ENCODE data around the gene TMEM244. TPM values are rescaled to one million over a fixed set of nuclear protein-coding genes. Genes with fewer than 3 reads are reported as not detected.
A peak's percentile ranks its signal among the peaks of the same experiment; 100 is the strongest.

TMEM244 gene
- total and polyA plus RNA-seq, 11 donors, result not detected

- Histone ChIP-seq H3K9me3 (no peaks in the 10 kb centered on the region), H3K4me1 (no peaks in the 10 kb centered on the region), H3K27ac (no peak overlapping the region), H3K36me3 (no peaks in the 10 kb centered on the region), H3K4me3 (no peak overlapping the region), H3K27me3 (peaks cover 0 to 8% (median 0%) of the 10 kb centered on the region in 9 donors)
- TF ChIP-seq CTCF (IDR thresholded peaks at IDR 0.05), result no peak
- no peak for TF ChIP-seq POLR2A (IDR thresholded peaks at IDR 0.05)
- intact Hi-C loops (cut with DNase I), result no loop called here
- DNase-seq (no peak), ATAC-seq (no peak)
- WGBS, 4 donors, result 65 to 70% (median 68%) methylated on average over 3 to 4 of the region's 4 CpGs
These were observed 59.2 kb downstream of the TMEM244 start for GRCh38 chr6:129801909-129802308.

GRCh38 chr6:129795261-129795660 is 65.9 kb downstream of the TMEM244 start:
- WGBS, 4 donors, result 31 to 56% (median 51%) methylated on average over 2 of the region's 2 CpGs

GRCh38 chr6:129793447-129793846 is 67.7 kb downstream of the TMEM244 start:
- intact Hi-C loops (cut with DNase I), result no loop called here
- H3K27me3 ChIP-seq, result peaks cover 0 to 7% (median 0%) of the 10 kb centered on the region in 9 donors
- DNase-seq (no peak), ATAC-seq (no peak)
- no peak for TF ChIP-seq CTCF (IDR thresholded peaks at IDR 0.05)
- no peak for TF ChIP-seq POLR2A (IDR thresholded peaks at IDR 0.05)
- 65 to 69% (median 65%) methylated on average over 7 of the region's 7 CpGs for WGBS, 4 donors
- H3K27ac ChIP-seq, result no peak overlapping the region
- H3K36me3 ChIP-seq, result no peaks in the 10 kb centered on the region
- H3K4me3 ChIP-seq, result no peak overlapping the region
- H3K4me1 ChIP-seq, result no peaks in the 10 kb centered on the region
- no peaks in the 10 kb centered on the region for H3K9me3 ChIP-seq

More at GRCh38 chr6:129795261-129795660, 65.9 kb downstream of the TMEM244 start:
- no peak overlapping the region for H3K27ac ChIP-seq
- H3K9me3 ChIP-seq, result no peaks in the 10 kb centered on the region
- peaks cover 0 to 7% (median 0%) of the 10 kb centered on the region in 9 donors for H3K27me3 ChIP-seq
- ATAC-seq (peak in 1 of 4 donors; percentile 31), DNase-seq (no peak)
- intact Hi-C loops (cut with DNase I), result no loop called here
- H3K4me3 ChIP-seq, result no peak overlapping the region
- H3K36me3 ChIP-seq, result no peaks in the 10 kb centered on the region
- TF ChIP-seq CTCF (IDR thresholded peaks at IDR 0.05) (no peak), POLR2A (IDR thresholded peaks at IDR 0.05) (no peak)
- no peaks in the 10 kb centered on the region for H3K4me1 ChIP-seq

GRCh38 chr6:129792049-129792448 is 69.1 kb downstream of the TMEM244 start:
- no peak for DNase-seq
- no peaks in the 10 kb centered on the region for H3K36me3 ChIP-seq
- TF ChIP-seq POLR2A (IDR thresholded peaks at IDR 0.05) (no peak), CTCF (IDR thresholded peaks at IDR 0.05) (no peak)
- intact Hi-C loops (cut with DNase I), result no loop called here
- H3K9me3 ChIP-seq, result no peaks in the 10 kb centered on the region
- ATAC-seq, result no peak
- no peak overlapping the region for H3K27ac ChIP-seq
- no peaks in the 10 kb centered on the region for H3K4me1 ChIP-seq
- H3K4me3 ChIP-seq, result no peak overlapping the region
- 46 to 61% (median 55%) methylated on average over 4 of the region's 4 CpGs for WGBS, 4 donors
- peaks cover 0 to 7% (median 0%) of the 10 kb centered on the region in 9 donors for H3K27me3 ChIP-seq

Measured in heart left ventricle (tissue), 16 donors.